Measurements from ENCODE around the gene TRERF1. TPM values are rescaled to one million over a fixed set of nuclear protein-coding genes. Genes with fewer than 3 reads are reported as not detected.
"Not testable (repeated sequence)": the region's sequence is repeated elsewhere in the genome, so short reads cannot be mapped to it uniquely, and the experiment has no call there.

TRERF1 gene
- total RNA-seq = 37.0 and 37.3 TPM in 2 replicates

GRCh38 chr6:42451333-42452170 lies at the start of gene TRERF1:
TSS of gene TRERF1 (minus strand) at chr6:42451926. CDS start at chr6:42269590, 182,336 bp downstream.
- peaks cover 25% of the 10 kb centered on the region for H3K36me3 Mint-ChIP-seq (ENCODE audit: low read depth)

GRCh38 chr6:42498473-42499128 lies 46.9 kb upstream of the TRERF1 start:
- Mint-ChIP-seq H3K9me3 (peaks cover 13% of the 10 kb centered on the region), H3K4me3 (no peak overlapping the region), H3K27me3 (peaks cover 34% of the 10 kb centered on the region), H3K27ac (no peak overlapping the region), H3K4me1 (peaks cover 6% of the 10 kb centered on the region), H3K36me3 (ENCODE audit: low read depth) (no peaks in the 10 kb centered on the region)
- intact Hi-C loops (cut with micrococcal nuclease) = no loop called here
- no peak for DNase-seq

More at GRCh38 chr6:42451333-42452170, at the start of gene TRERF1:
- DNase-seq = peak; percentile 91
- Mint-ChIP-seq H3K27ac (peak within 1 kb of the TSS; percentile 97), H3K9me3 (no peaks in the 10 kb centered on the region), H3K4me1 (peaks cover 43% of the 10 kb centered on the region), H3K27me3 (peaks cover 11% of the 10 kb centered on the region), H3K4me3 (peak within 1 kb of the TSS; percentile 99)
- intact Hi-C loops (cut with micrococcal nuclease) = loop anchor here (1.0 to 10.0 kb wide), 10 partner anchors 27 to 721 kb away; partner anchors contain the start of genes MRPS10, SRF and TBCC

- no peak overlapping the region for H3K27ac Mint-ChIP-seq
- H3K4me3 Mint-ChIP-seq = no peak overlapping the region
- no peaks in the 10 kb centered on the region for H3K4me1 Mint-ChIP-seq
- peaks cover 31% of the 10 kb centered on the region for H3K27me3 Mint-ChIP-seq
- intact Hi-C loops (cut with micrococcal nuclease) = no loop called here
- no peak for DNase-seq
- H3K36me3 Mint-ChIP-seq (ENCODE audit: low read depth) = no peaks in the 10 kb centered on the region
- H3K9me3 Mint-ChIP-seq = peaks cover 13% of the 10 kb centered on the region
Measured at GRCh38 chr6:42493914-42494539, 42.3 kb upstream of the TRERF1 start.

GRCh38 chr6:42488129-42488528 lies 36.4 kb upstream of the TRERF1 start:
- Mint-ChIP-seq H3K27ac (no peak overlapping the region), H3K27me3 (peaks cover 13% of the 10 kb centered on the region), H3K9me3 (no peaks in the 10 kb centered on the region), H3K4me3 (no peak overlapping the region), H3K4me1 (no peaks in the 10 kb centered on the region), H3K36me3 (ENCODE audit: low read depth) (no peaks in the 10 kb centered on the region)
- intact Hi-C loops (cut with micrococcal nuclease) = no loop called here
- DNase-seq = no peak

- H3K36me3 Mint-ChIP-seq (ENCODE audit: low read depth) = no peaks in the 10 kb centered on the region
- intact Hi-C loops (cut with micrococcal nuclease) = no loop called here
- peaks cover 7% of the 10 kb centered on the region for H3K27me3 Mint-ChIP-seq
- no peak overlapping the region for H3K4me3 Mint-ChIP-seq
- H3K4me1 Mint-ChIP-seq = no peaks in the 10 kb centered on the region
- H3K9me3 Mint-ChIP-seq = no peaks in the 10 kb centered on the region
- H3K27ac Mint-ChIP-seq = no peak overlapping the region
- no peak for DNase-seq
Measured at GRCh38 chr6:42484261-42484660, 32.5 kb upstream of the TRERF1 start.

- intact Hi-C loops (cut with micrococcal nuclease) = no loop called here
- H3K9me3 Mint-ChIP-seq = no peaks in the 10 kb centered on the region
- H3K36me3 Mint-ChIP-seq (ENCODE audit: low read depth) = no peaks in the 10 kb centered on the region
- no peak overlapping the region for H3K4me3 Mint-ChIP-seq
- H3K4me1 Mint-ChIP-seq = no peaks in the 10 kb centered on the region
- no peak overlapping the region for H3K27ac Mint-ChIP-seq
- DNase-seq = no peak
- peaks cover 12% of the 10 kb centered on the region for H3K27me3 Mint-ChIP-seq
Measured at GRCh38 chr6:42482174-42482573, 30.4 kb upstream of the TRERF1 start.

- Mint-ChIP-seq H3K4me3 (no peak overlapping the region), H3K9me3 (peaks cover 29% of the 10 kb centered on the region), H3K36me3 (ENCODE audit: low read depth) (peaks cover 2% of the 10 kb centered on the region), H3K27me3 (peaks cover 4% of the 10 kb centered on the region), H3K4me1 (peaks cover 7% of the 10 kb centered on the region), H3K27ac (no peak overlapping the region)
- DNase-seq = no peak
- intact Hi-C loops (cut with micrococcal nuclease) = no loop called here
Measured at GRCh38 chr6:42471714-42472113, 20.0 kb upstream of the TRERF1 start.

GRCh38 chr6:42471142-42471541 lies 19.4 kb upstream of the TRERF1 start:
- intact Hi-C loops (cut with micrococcal nuclease) = no loop called here
- DNase-seq = peak; percentile 74
- Mint-ChIP-seq H3K4me1 (peaks cover 7% of the 10 kb centered on the region), H3K27ac (no peak overlapping the region), H3K36me3 (ENCODE audit: low read depth) (peaks cover 2% of the 10 kb centered on the region), H3K4me3 (no peak overlapping the region), H3K9me3 (peaks cover 29% of the 10 kb centered on the region), H3K27me3 (peaks cover 4% of the 10 kb centered on the region)

- H3K27ac Mint-ChIP-seq = no peak overlapping the region
- DNase-seq = no peak
- no peak overlapping the region for H3K4me3 Mint-ChIP-seq
- intact Hi-C loops (cut with micrococcal nuclease) = no loop called here
- peaks cover 7% of the 10 kb centered on the region for H3K4me1 Mint-ChIP-seq
- H3K27me3 Mint-ChIP-seq = peaks cover 11% of the 10 kb centered on the region
- H3K36me3 Mint-ChIP-seq (ENCODE audit: low read depth) = peaks cover 2% of the 10 kb centered on the region
- H3K9me3 Mint-ChIP-seq = peaks cover 33% of the 10 kb centered on the region
Measured at GRCh38 chr6:42468273-42468672, 16.5 kb upstream of the TRERF1 start.

- no peak for DNase-seq
- Mint-ChIP-seq H3K9me3 (peaks cover 33% of the 10 kb centered on the region), H3K36me3 (ENCODE audit: low read depth) (peaks cover 2% of the 10 kb centered on the region), H3K27ac (no peak overlapping the region), H3K27me3 (peaks cover 11% of the 10 kb centered on the region), H3K4me1 (peaks cover 7% of the 10 kb centered on the region), H3K4me3 (no peak overlapping the region)
- intact Hi-C loops (cut with micrococcal nuclease) = no loop called here
Measured at GRCh38 chr6:42467651-42468050, 15.9 kb upstream of the TRERF1 start.

GRCh38 chr6:42466470-42466869 lies 14.7 kb upstream of the TRERF1 start:
- H3K36me3 Mint-ChIP-seq (ENCODE audit: low read depth); intact Hi-C loops (cut with micrococcal nuclease); H3K27ac Mint-ChIP-seq; DNase-seq; H3K4me1 Mint-ChIP-seq; H3K4me3 Mint-ChIP-seq: not testable (repeated sequence)
- Mint-ChIP-seq H3K9me3 (peaks cover 29% of the 10 kb centered on the region), H3K27me3 (peaks cover 11% of the 10 kb centered on the region)

- H3K9me3 Mint-ChIP-seq = peaks cover 6% of the 10 kb centered on the region
- DNase-seq = no peak
- peaks cover 8% of the 10 kb centered on the region for H3K27me3 Mint-ChIP-seq
- no peaks in the 10 kb centered on the region for H3K4me1 Mint-ChIP-seq
- H3K4me3 Mint-ChIP-seq = no peak overlapping the region
- no peaks in the 10 kb centered on the region for H3K36me3 Mint-ChIP-seq (ENCODE audit: low read depth)
- intact Hi-C loops (cut with micrococcal nuclease) = no loop called here
- H3K27ac Mint-ChIP-seq = no peak overlapping the region
Measured at GRCh38 chr6:42462474-42462972, 10.8 kb upstream of the TRERF1 start.

GRCh38 chr6:42460883-42461282 lies 9.2 kb upstream of the TRERF1 start:
- Mint-ChIP-seq H3K4me3 (no peak overlapping the region), H3K27ac (no peak overlapping the region)

GRCh38 chr6:42459888-42460287 lies 8.2 kb upstream of the TRERF1 start:
- peaks cover 6% of the 10 kb centered on the region for H3K27me3 Mint-ChIP-seq
- no peaks in the 10 kb centered on the region for H3K4me1 Mint-ChIP-seq
- no peak overlapping the region for H3K27ac Mint-ChIP-seq
- intact Hi-C loops (cut with micrococcal nuclease) = loop anchor here (10.0 kb wide), 1 partner anchor 285 kb away; the partner anchor contains the start of gene TBCC
- no peak for DNase-seq
- no peaks in the 10 kb centered on the region for H3K36me3 Mint-ChIP-seq (ENCODE audit: low read depth)
- H3K9me3 Mint-ChIP-seq = no peaks in the 10 kb centered on the region
- no peak overlapping the region for H3K4me3 Mint-ChIP-seq

More at GRCh38 chr6:42460883-42461282, 9.2 kb upstream of the TRERF1 start:
- Mint-ChIP-seq H3K27me3 (peaks cover 8% of the 10 kb centered on the region), H3K4me1 (no peaks in the 10 kb centered on the region), H3K36me3 (ENCODE audit: low read depth) (no peaks in the 10 kb centered on the region), H3K9me3 (peaks cover 3% of the 10 kb centered on the region)
- no peak for DNase-seq
- intact Hi-C loops (cut with micrococcal nuclease) = no loop called here

All from activated CD4-positive, alpha-beta T cell treated with anti-CD3 and anti-CD28 coated beads, Interleukin-2, amount 10 ng/mL, durations not matched to agents 24 days and 14 days (primary cell).